AG04449 (cell line): ENCODE data around the gene ERICH2.
A peak's percentile ranks its signal among the peaks of the same experiment; 100 is the strongest.

ENCODE experiments used
- CTCF ChIA-PET: fragments of 350-600 bp; formaldehyde crosslinking; extraction: SDS; loops from one replicate; lab custom pipeline; 2021; ENCODE audit warnings: antibody characterized with exemption; lab: Yijun Ruan, JAX
- POLR2A ChIA-PET: fragments of 400-600, 350-600 bp; formaldehyde crosslinking; extraction: SDS; loops from one replicate; lab custom pipeline; 2020; ENCODE audit warnings: antibody characterized with exemption, inconsistent platforms; lab: Yijun Ruan, JAX
- DNase-seq: peaks from one replicate; pipeline ENCODE4 v3.0.0-alpha.2; 2010; ENCODE audit warnings: low read depth, low spot score
- H3K4me3 ChIP-seq: 2 replicates; pipeline ENCODE4 v1.5.1; 2011; ENCODE audit warnings: low read depth, mild to moderate bottlenecking, control low read depth, low read length
- CTCF ChIP-seq: IDR thresholded peaks from one replicate; pipeline ENCODE4 v1.5.1; 2011; ENCODE audit warnings: mild to moderate bottlenecking, moderate library complexity, low read length, control low read depth, inconsistent platforms; ENCODE audit not compliant: insufficient read depth; ENCODE audit errors: missing control alignments

The ERICH2 gene

DNA sequence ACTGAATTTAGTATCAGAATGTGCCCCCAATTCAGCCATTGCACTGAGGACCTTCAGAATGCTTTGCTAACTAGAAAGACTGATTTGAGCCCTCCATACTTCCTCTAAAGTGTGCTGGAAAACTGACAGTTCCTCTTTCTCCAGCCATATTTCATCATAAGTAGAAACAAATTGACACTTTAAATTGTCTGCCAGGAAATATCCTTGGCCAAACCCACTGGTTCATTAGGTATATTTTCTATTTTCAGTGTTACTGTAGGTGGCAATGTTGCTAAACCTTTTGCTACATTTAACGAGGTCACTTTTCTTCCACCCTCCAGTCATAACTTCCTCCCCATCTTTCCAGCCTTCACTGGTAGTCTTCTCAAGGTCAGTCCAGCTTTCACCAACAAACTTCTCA, 33.5 kb upstream of the ERICH2 start:
- DNase-seq, result no peak
- ChIA-PET POLR2A (no interaction called here), CTCF (no interaction called here)
- H3K4me3 ChIP-seq, result no peak overlapping the region
- no peak for TF ChIP-seq CTCF

GRCh38 chr2:170737406-170737805, 32.8 kb upstream of the ERICH2 start:
- ChIA-PET POLR2A (no interaction called here), CTCF (interaction anchor here (1.4 kb wide), 1 partner anchor 75 kb away, joined by 3 read pairs; no protein-coding TSS in a partner anchor)
- no peak overlapping the region for H3K4me3 ChIP-seq
- no peak for DNase-seq
- TF ChIP-seq CTCF, result no peak

- DNase-seq, result no peak
- CTCF ChIA-PET, result interaction anchor here (1.4 kb wide), 1 partner anchor 75 kb away, joined by 3 read pairs; no protein-coding TSS in a partner anchor
- TF ChIP-seq CTCF, result no peak
- no peak overlapping the region for H3K4me3 ChIP-seq
- POLR2A ChIA-PET, result no interaction called here
These were observed 32.4 kb upstream of the ERICH2 start for GRCh38 chr2:170737821-170738220.

DNA sequence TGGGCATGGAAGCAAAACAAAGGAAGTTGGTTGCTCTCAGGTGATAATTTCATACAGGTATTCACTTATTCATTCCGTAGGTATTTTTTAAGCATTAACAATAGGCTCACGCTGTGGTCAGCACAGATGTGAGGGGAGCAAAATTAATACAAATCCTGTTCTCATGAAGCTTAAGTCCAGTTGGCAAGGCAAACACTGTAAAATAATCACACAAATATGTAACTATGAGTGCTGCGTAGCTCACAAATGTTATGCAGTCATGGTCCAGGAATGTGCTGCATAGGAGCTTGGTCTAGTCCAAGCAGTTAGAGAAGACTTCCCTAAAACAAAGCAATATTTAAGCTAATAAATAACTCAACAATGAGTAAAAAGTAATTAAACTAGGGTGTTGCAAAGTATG, 31.1 kb upstream of the ERICH2 start:
- ChIA-PET POLR2A (no interaction called here), CTCF (interaction anchor here (1.1 to 1.2 kb wide), 2 partner anchors 22 to 31 kb away, joined by 3 to 4 read pairs; partner anchors contain the start of gene ERICH2)
- H3K4me3 ChIP-seq, result no peak overlapping the region
- DNase-seq, result peak; percentile 78
- no peak for TF ChIP-seq CTCF

GRCh38 chr2:170739507-170740046, 30.6 kb upstream of the ERICH2 start:
- H3K4me3 ChIP-seq, result no peak overlapping the region
- no peak for TF ChIP-seq CTCF
- no peak for DNase-seq
- POLR2A ChIA-PET, result no interaction called here
- CTCF ChIA-PET, result interaction anchor here (1.1 to 1.2 kb wide), 2 partner anchors 22 to 30 kb away, joined by 3 to 4 read pairs; partner anchors contain the start of gene ERICH2

GRCh38 chr2:170740660-170741059, 29.5 kb upstream of the ERICH2 start:
- POLR2A ChIA-PET, result no interaction called here
- no peak for TF ChIP-seq CTCF

More at GRCh38 chr2:170740660-170741059, 29.5 kb upstream of the ERICH2 start:
- no peak for DNase-seq
- H3K4me3 ChIP-seq, result no peak overlapping the region
- CTCF ChIA-PET, result no interaction called here
